ENCODE data around the gene ACBD4. TPM values are rescaled to one million over a fixed set of nuclear protein-coding genes. Genes with fewer than 3 reads are reported as not detected.

Gene ACBD4
- total RNA-seq, 2 experiments from 2014 or later = 24.8 to 26.3 TPM

GRCh38 chr17:45114117-45114932, 21.2 kb upstream of the ACBD4 start:
- Mint-ChIP-seq H3K36me3 (ENCODE audit: low read depth) (no peaks in the 10 kb centered on the region), H3K27me3 (no peaks in the 10 kb centered on the region), H3K4me3 (no peak overlapping the region), H3K4me1 (ENCODE audit: low read depth) (no peaks in the 10 kb centered on the region), H3K27ac (no peak overlapping the region), H3K9me3 (no peaks in the 10 kb centered on the region)
- Histone ChIP-seq H3K4me3 (ENCODE audit: low read length) (no peak overlapping the region), H3K27ac (ENCODE audit: low read depth in 1 of 2, low read length in 2 of 2) (no peak overlapping the region), H3K27me3 (ENCODE audit: control insufficient read depth in 1 of 2, insufficient read depth in 2 of 2, low read length in 2 of 2) (no peaks in the 10 kb centered on the region), H3K9me3 (ENCODE audit: control insufficient read depth in 1 of 2, insufficient read depth in 1 of 2, low read length in 2 of 2) (no peaks in the 10 kb centered on the region), H3K4me1 (ENCODE audit: insufficient read depth, low read length) (no peaks in the 10 kb centered on the region), H3K36me3 (ENCODE audit: insufficient read depth, low read length) (no peaks in the 10 kb centered on the region)
- DNase-seq (no peak), ATAC-seq (ENCODE audit: poor library complexity) (no peak)
- TF ChIP-seq CTCF (IDR thresholded peaks at IDR 0.05) = no peak
- CTCF ChIA-PET = no interaction called here
- intact Hi-C loops (cut with DNase I, micrococcal nuclease) = no loop called here
- POLR2A ChIA-PET = no interaction called here

- CTCF ChIA-PET = no interaction called here
- no peak for TF ChIP-seq CTCF (IDR thresholded peaks at IDR 0.05)
- H3K9me3 ChIP-seq (ENCODE audit: control insufficient read depth in 1 of 2, insufficient read depth in 1 of 2, low read length in 2 of 2) = no peaks in the 10 kb centered on the region
- Mint-ChIP-seq H3K27me3 (no peaks in the 10 kb centered on the region), H3K9me3 (no peaks in the 10 kb centered on the region), H3K4me1 (ENCODE audit: low read depth) (no peaks in the 10 kb centered on the region), H3K27ac (no peak overlapping the region), H3K36me3 (ENCODE audit: low read depth) (no peaks in the 10 kb centered on the region), H3K4me3 (no peak overlapping the region)
- no peak overlapping the region for H3K4me3 ChIP-seq (ENCODE audit: low read length)
- no peaks in the 10 kb centered on the region for H3K27me3 ChIP-seq (ENCODE audit: control insufficient read depth in 1 of 2, insufficient read depth in 2 of 2, low read length in 2 of 2)
- no peak for ATAC-seq (ENCODE audit: poor library complexity)
- H3K4me1 ChIP-seq (ENCODE audit: insufficient read depth, low read length) = no peaks in the 10 kb centered on the region
- DNase-seq = no peak
- H3K36me3 ChIP-seq (ENCODE audit: insufficient read depth, low read length) = no peaks in the 10 kb centered on the region
- intact Hi-C loops (cut with DNase I, micrococcal nuclease) = no loop called here
- POLR2A ChIA-PET = no interaction called here
- no peak overlapping the region for H3K27ac ChIP-seq (ENCODE audit: low read depth in 1 of 2, low read length in 2 of 2)
These were observed 20.4 kb upstream of the ACBD4 start for GRCh38 chr17:45115015-45115625.

GRCh38 chr17:45115871-45116270, 19.6 kb upstream of the ACBD4 start:
- no peaks in the 10 kb centered on the region for H3K36me3 ChIP-seq (ENCODE audit: insufficient read depth, low read length)
- no peaks in the 10 kb centered on the region for H3K9me3 Mint-ChIP-seq
- no peaks in the 10 kb centered on the region for H3K27me3 Mint-ChIP-seq
- H3K36me3 Mint-ChIP-seq (ENCODE audit: low read depth) = no peaks in the 10 kb centered on the region
- intact Hi-C loops (cut with DNase I, micrococcal nuclease) = no loop called here
- DNase-seq (no peak), ATAC-seq (ENCODE audit: poor library complexity) (no peak)
- no peaks in the 10 kb centered on the region for H3K9me3 ChIP-seq (ENCODE audit: control insufficient read depth in 1 of 2, insufficient read depth in 1 of 2, low read length in 2 of 2)
- no peak for TF ChIP-seq CTCF (IDR thresholded peaks at IDR 0.05)
- H3K4me3 ChIP-seq (ENCODE audit: low read length) = no peak overlapping the region
- ChIA-PET CTCF (no interaction called here), POLR2A (no interaction called here)
- no peak overlapping the region for H3K27ac Mint-ChIP-seq
- no peak overlapping the region for H3K4me3 Mint-ChIP-seq
- H3K27ac ChIP-seq (ENCODE audit: low read depth in 1 of 2, low read length in 2 of 2) = no peak overlapping the region
- no peaks in the 10 kb centered on the region for H3K27me3 ChIP-seq (ENCODE audit: control insufficient read depth in 1 of 2, insufficient read depth in 2 of 2, low read length in 2 of 2)
- no peaks in the 10 kb centered on the region for H3K4me1 ChIP-seq (ENCODE audit: insufficient read depth, low read length)
- H3K4me1 Mint-ChIP-seq (ENCODE audit: low read depth) = no peaks in the 10 kb centered on the region

Data from CD4-positive, alpha-beta T cell (primary cell).